Suppressor macrophage (primary cell): ENCODE data around the gene LCA5L.
"Not testable (repeated sequence)": the region's sequence is repeated elsewhere in the genome, so short reads cannot be mapped to it uniquely, and the experiment has no call there.

Source experiments
- DNase-seq, 4 experiments: peaks; one replicate each; pipeline ENCODE4 v3.0.0-alpha.2; 2020 to 2022

The LCA5L gene

GRCh38 chr21:39386899-39387298, 58.7 kb downstream of the LCA5L start:
- DNase-seq: no peak

- DNase-seq: no peak
Observed at GRCh38 chr21:39386194-39386593, 59.4 kb downstream of the LCA5L start.

DNA sequence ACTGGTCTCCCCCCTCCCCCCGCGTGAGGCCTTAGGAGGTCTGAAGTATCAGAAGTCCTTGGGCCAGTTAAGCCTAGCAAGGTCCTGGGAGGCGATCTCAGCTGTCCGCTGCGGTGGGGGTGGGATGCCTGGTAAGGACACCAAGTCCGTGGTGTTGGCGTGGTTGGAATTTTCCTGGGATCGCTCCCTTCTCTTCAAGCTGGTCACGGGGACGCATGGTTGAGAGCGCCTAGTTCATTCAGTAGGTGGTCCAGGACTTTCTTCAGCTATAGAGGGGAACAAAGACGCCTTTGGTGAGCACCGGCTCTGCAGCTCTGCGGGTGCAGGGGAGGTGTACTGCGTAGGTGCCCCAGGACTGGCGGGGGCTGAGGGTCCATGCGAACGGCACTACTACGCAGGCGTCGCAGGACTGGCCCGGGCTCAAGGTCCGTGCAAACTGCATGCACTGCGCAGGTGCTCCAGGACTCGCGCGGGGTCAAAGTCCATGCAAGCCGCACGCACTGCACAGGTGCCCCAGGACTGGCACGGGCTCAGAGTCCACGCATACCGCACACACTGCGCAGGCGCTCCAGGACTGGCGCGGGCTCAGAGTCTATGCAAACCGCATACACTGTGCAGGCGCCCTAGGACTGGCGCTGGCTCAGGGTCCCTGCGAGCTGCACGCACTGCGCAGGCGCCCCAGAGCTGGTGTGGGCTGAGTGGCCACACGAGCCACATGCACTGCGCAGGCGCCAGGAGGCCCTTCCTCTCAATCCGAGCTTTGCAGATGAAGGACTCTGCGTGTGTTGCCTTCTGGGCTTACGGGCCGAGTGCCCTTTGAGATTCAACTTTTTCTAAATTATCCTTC, 60.1 kb downstream of the LCA5L start:
- DNase-seq: peak; percentile 74 to 88 (median 85)

DNA sequence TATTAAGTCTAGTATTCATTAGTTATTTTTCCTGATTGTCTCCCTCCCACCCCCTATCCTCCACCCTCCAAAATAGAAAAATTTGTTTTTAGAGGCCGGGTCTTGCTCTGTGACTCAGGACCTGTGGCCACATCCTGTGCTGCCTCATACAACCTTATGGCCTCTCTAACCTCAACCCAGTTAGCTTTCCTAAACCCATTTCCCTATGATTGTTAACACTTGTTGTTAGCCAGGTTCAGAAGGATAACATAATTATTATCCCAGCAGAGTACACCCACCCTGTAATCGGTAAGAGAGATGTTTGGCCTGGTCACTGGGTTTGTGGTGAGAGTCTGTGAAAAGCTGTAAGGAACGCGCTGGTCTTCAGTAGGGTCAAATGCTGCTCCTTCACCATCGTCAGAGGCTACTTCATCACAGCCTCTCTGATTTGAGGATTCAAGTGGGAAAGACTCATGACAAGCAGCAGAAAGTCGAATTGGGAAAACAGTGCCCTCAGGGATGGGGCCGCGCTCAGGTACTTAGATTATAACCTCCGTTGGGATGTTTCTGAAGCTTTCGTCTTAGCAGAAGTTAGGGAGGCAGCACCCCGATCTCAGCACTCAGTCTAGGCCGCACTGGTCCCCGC, 60.8 kb downstream of the LCA5L start:
- no peak for DNase-seq

DNA sequence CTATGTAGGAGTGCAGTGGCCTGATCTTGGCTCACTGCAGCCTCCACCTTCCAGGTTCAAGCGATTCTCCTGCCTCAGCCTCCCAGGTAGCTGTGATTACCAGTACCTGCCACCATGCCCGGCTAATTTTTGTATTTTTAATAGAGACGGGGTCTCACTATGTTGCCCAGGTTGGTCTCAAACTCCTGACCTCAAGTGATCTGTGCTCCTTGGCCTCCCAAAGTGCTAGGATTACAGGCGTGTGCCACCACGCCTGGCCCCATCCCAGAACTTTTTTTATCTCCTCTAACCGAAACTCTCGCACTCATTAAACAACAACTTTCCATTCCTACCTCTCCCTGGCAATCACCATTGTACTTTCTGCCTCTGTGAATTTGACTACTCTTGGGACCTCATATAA, 63.5 kb downstream of the LCA5L start:
- DNase-seq: not testable (repeated sequence)

GRCh38 chr21:39381009-39381408, 64.6 kb downstream of the LCA5L start:
- DNase-seq: peak in 1 of 4 experiments; percentile 10

DNA sequence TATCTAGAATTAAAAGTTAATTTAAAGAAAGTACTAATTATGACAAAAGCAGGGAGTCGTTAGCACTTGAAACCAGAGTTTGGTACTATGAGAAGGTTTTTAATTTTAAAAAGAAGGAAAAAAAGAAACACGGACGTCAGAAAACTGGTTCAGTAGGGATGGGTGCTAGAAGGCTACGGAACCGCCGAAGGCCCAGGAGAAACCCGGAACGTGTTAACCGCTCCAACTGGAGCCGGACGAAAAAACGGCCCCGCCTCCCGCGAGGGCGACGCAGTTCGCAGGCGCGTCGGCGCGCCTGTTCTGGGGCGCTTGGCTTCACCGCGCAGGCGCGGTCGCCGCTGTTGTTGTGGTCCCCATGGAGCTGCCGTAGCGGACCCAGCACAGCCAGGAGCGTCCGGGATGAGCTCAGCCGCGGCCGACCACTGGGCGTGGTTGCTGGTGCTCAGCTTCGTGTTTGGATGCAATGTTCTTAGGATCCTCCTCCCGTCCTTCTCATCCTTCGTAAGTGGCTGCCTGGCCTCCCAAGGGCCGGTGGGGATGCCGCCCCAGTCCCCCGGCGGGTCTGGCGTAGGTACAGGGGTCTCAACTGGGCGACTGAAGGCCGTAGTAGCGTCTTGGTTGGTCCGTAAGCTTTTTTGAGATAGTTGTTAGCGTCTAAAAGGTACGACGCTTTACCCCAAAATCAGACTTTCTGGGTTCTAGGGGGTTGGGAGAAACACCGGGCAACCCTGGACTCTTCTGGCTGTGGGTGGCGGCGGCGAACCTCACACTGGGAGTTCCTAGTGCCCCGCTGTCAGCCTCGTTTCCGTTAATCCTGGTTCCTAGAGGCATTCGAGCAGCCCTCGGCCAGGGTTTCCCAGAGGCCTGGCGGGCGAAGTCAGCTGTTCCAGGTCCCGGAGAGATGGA, 65.3 kb downstream of the LCA5L start:
- peak; percentile 98 to 99 (median 99) for DNase-seq

- no peak for DNase-seq
Observed at GRCh38 chr21:39377444-39378050, 68.0 kb downstream of the LCA5L start.

GRCh38 chr21:39375446-39375845, 70.1 kb downstream of the LCA5L start:
- no peak for DNase-seq

DNA sequence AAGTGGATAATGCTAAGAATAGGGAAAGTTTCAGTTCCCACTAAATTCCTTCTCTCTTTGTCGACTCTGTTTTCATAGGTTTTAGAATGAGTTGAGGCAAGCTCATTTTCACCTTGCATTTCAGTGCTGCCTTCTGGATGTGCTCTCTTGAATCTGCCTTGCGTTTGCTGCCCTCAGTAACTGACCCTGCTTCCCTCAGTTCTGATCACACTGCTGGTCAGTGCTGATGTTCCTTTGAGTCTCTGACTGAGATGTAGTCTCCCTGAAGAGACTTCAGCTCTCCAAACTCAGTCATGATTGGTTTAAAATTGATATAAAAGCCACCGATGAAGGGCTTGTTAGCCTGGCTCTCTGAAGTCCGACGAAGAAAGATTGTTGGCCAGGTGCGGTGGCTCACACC, 71.5 kb downstream of the LCA5L start:
- DNase-seq: no peak

DNA sequence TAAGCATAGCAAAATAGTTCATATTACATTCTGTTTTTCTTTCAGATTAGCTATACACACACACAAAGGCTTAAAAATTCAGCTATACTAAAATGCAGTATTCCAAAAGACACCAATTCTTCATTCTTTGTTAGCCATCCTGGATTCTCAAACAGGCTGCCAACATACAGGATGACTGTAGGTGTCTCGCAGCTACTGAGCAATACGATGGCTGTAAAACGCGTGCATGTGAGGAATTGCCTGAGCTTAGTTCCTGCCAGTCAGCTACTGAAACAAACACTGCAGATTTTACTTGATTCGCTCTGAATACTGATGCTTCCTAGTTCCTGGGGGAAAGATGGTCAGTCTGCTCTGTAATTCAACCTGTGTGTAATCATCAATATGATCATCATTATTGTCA, 71.9 kb downstream of the LCA5L start:
- DNase-seq: peak; percentile 58 to 68 (median 64)

DNA sequence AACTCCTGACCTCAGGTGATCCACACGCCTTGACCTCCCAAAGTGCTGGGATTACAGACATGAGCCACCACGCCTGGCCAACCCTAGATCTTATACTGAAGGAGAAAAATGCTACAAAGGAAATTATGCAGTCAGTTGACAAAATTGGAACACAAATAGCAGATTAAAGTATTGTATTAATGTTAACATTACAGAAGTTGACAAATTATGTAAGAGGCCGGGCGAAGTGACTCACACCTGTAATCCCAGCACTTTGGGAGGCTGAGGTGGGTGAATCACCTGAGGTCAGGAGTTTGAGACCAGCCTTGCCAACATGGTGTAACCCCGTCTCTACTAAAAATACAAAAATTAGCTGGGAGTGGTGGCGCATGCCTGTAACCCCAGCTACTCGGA, 75.7 kb downstream of the LCA5L start:
- DNase-seq: not testable (repeated sequence)

GRCh38 chr21:39367783-39368182, 77.8 kb downstream of the LCA5L start:
- DNase-seq: no peak

DNA sequence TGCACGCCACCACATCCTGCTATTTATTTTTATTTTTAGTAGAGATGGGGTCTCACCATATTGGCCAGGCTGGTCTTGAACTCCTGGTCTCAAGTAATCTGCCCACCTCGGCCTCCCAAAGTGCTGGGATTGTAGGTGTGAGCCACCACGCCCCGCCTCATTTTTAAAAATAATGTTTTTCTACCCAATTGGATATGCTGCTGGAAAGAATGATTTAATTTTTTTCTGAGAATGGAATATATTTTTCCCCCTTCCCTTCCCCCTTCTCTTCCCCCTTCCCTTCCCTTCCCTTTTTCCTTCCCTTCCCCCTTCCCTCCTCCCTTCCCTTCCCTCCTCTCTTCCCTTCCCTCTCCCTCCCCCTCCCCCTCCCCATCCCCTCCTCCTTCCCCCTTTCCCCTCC, 79.0 kb downstream of the LCA5L start:
- DNase-seq: no peak

DNA sequence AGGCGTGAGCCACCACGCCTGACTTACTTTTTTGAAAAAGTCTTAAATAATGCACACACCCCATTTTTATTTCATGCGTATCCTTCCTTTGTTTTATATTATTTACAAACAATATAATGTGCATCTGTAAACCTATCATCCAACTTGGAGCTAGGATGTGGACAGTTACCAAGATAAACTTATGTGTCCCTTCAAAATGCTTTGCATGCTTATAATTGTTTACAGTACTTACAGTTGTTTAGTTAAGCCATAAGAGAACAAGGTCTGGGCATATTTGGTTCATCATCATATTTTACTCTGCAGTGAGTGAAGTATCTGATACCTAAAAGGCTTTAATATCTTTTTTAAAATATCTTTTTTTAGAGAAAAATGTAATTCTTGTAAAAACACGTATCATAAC, 80.6 kb downstream of the LCA5L start:
- no peak for DNase-seq

GRCh38 chr21:39363607-39364555, 81.7 kb downstream of the LCA5L start:
- no peak for DNase-seq

GRCh38 chr21:39362733-39363132, 82.8 kb downstream of the LCA5L start:
- DNase-seq: no peak

GRCh38 chr21:39359382-39359781, 86.2 kb downstream of the LCA5L start:
- no peak for DNase-seq
